Measurements from ENCODE around the gene TPBG.
"Not testable (repeated sequence)": the region's sequence is repeated elsewhere in the genome, so short reads cannot be mapped to it uniquely, and the experiment has no call there.

Gene TPBG

GRCh38 chr6:82380566-82381185 lies 17.1 kb downstream of the TPBG start:
- DNase-seq, result no peak

GRCh38 chr6:82381278-82381677 lies 17.7 kb downstream of the TPBG start:
- no peak for DNase-seq

- DNase-seq, result no peak
Observed at GRCh38 chr6:82385102-82385501, 21.5 kb downstream of the TPBG start.

GRCh38 chr6:82385546-82385945 lies 21.9 kb downstream of the TPBG start:
- no peak for DNase-seq

GRCh38 chr6:82385961-82386360 lies 22.3 kb downstream of the TPBG start:
- DNase-seq, result no peak

GRCh38 chr6:82394770-82395169 lies 31.2 kb downstream of the TPBG start:
- not testable (repeated sequence) for DNase-seq

GRCh38 chr6:82396964-82397751 lies 33.5 kb downstream of the TPBG start:
- DNase-seq, result no peak

GRCh38 chr6:82397962-82398692 lies 34.5 kb downstream of the TPBG start:
- DNase-seq, result no peak

GRCh38 chr6:82408952-82409431 lies 45.4 kb downstream of the TPBG start:
- DNase-seq, result no peak

GRCh38 chr6:82410151-82410648 lies 46.6 kb downstream of the TPBG start:
- no peak for DNase-seq

- DNase-seq, result no peak
Observed at GRCh38 chr6:82413868-82414267, 50.3 kb downstream of the TPBG start.

- DNase-seq, result no peak
Observed at GRCh38 chr6:82415820-82416219, 52.2 kb downstream of the TPBG start.

GRCh38 chr6:82416346-82416745 lies 52.7 kb downstream of the TPBG start:
- DNase-seq, result no peak

All from activated CD8-positive, alpha-beta memory T cell treated with anti-CD3 and anti-CD28 coated beads, Interleukin-2, amount 50 U/mL, for 4 hours (primary cell).